ENCODE measurements around the gene SFXN5.
A peak's percentile ranks its signal among the peaks of the same experiment; 100 is the strongest.

The SFXN5 gene

GRCh38 chr2:72989770-72990556 is 81.5 kb downstream of the SFXN5 start:
- H3K27ac ChIP-seq: no peak overlapping the region
- TF ChIP-seq Cebpa-rat (IDR thresholded peaks at IDR 0.05): no peak
- peaks cover 0 to 63% (median 36%) of the 10 kb centered on the region in 10 experiments; a peak in 17 of 20 replicates for H3K4me1 ChIP-seq
- H3K4me3 ChIP-seq: no peak overlapping the region
- H3K36me3 ChIP-seq: no peaks in the 10 kb centered on the region; a peak in 1 of 22 replicates
- H3K9ac ChIP-seq: peak overlapping the region in 1 of 11 experiments; percentile 19; a peak in 1 of 22 replicates
- peaks cover 0 to 33% (median 0%) of the 10 kb centered on the region in 11 experiments; a peak in 5 of 22 replicates for H4K20me1 ChIP-seq
- H3K27me3 ChIP-seq: no peaks in the 10 kb centered on the region
- peak overlapping the region in 7 of 11 experiments; percentile 5 to 47 (median 26); a peak in 6 of 22 replicates for H3K4me2 ChIP-seq
- no peaks in the 10 kb centered on the region for H3K9me3 ChIP-seq (replicated peaks in 1 of 11)

GRCh38 chr2:72988726-72989273 is 82.7 kb downstream of the SFXN5 start:
- H3K9ac ChIP-seq: no peak overlapping the region
- no peak overlapping the region for H3K4me3 ChIP-seq
- H3K9me3 ChIP-seq (replicated peaks in 1 of 11): no peaks in the 10 kb centered on the region
- H3K4me1 ChIP-seq: peaks cover 0 to 57% (median 36%) of the 10 kb centered on the region in 10 experiments; a peak in 17 of 20 replicates
- H4K20me1 ChIP-seq: peaks cover 0 to 30% (median 0%) of the 10 kb centered on the region in 11 experiments; a peak in 5 of 22 replicates
- no peak overlapping the region for H3K27ac ChIP-seq
- H3K4me2 ChIP-seq: peak overlapping the region in 5 of 11 experiments; percentile 37 to 76 (median 65); a peak in 8 of 22 replicates
- TF ChIP-seq Cebpa-rat (IDR thresholded peaks at IDR 0.05): no peak
- no peaks in the 10 kb centered on the region for H3K27me3 ChIP-seq
- H3K36me3 ChIP-seq: no peaks in the 10 kb centered on the region; a peak in 1 of 22 replicates

GRCh38 chr2:72988041-72988440 is 83.5 kb downstream of the SFXN5 start:
- no peak for TF ChIP-seq Cebpa-rat (IDR thresholded peaks at IDR 0.05)
- peak overlapping the region in 1 of 11 experiments; percentile 37; a peak in 1 of 22 replicates for H3K27ac ChIP-seq
- H3K4me2 ChIP-seq: peak overlapping the region in 9 of 11 experiments; percentile 23 to 76 (median 59); a peak in 17 of 22 replicates

GRCh38 chr2:72985891-72986683 is 85.4 kb downstream of the SFXN5 start:
- Histone ChIP-seq H3K36me3 (no peaks in the 10 kb centered on the region; a peak in 2 of 22 replicates), H3K27ac (no peak overlapping the region), H3K4me1 (peaks cover 0 to 47% (median 32%) of the 10 kb centered on the region in 10 experiments; a peak in 17 of 20 replicates), H3K4me2 (peak overlapping the region in 4 of 11 experiments; percentile 34 to 76 (median 66); a peak in 4 of 22 replicates), H3K9ac (no peak overlapping the region), H3K9me3 (replicated peaks in 1 of 11) (no peaks in the 10 kb centered on the region), H3K4me3 (no peak overlapping the region), H4K20me1 (0 out of 22 replicates have a peak, but pooled peaks cover 0 to 17% (median 0%) of the 10 kb centered on the region in 11 experiments), H3K27me3 (no peaks in the 10 kb centered on the region)
- TF ChIP-seq Cebpa-rat (IDR thresholded peaks at IDR 0.05): no peak

More at GRCh38 chr2:72988041-72988440, 83.5 kb downstream of the SFXN5 start:
- Histone ChIP-seq H3K4me3 (no peak overlapping the region), H3K27me3 (no peaks in the 10 kb centered on the region), H3K9me3 (replicated peaks in 1 of 11) (no peaks in the 10 kb centered on the region), H3K9ac (peak overlapping the region in 3 of 11 experiments; percentile 28 to 55 (median 53); a peak in 5 of 22 replicates), H3K4me1 (peaks cover 0 to 54% (median 36%) of the 10 kb centered on the region in 10 experiments; a peak in 17 of 20 replicates), H4K20me1 (peaks cover 0 to 23% (median 0%) of the 10 kb centered on the region in 11 experiments; a peak in 4 of 22 replicates), H3K36me3 (no peaks in the 10 kb centered on the region; a peak in 1 of 22 replicates)

- Histone ChIP-seq H4K20me1 (0 out of 22 replicates have a peak, but pooled peaks cover 0 to 23% (median 0%) of the 10 kb centered on the region in 11 experiments), H3K36me3 (no peaks in the 10 kb centered on the region; a peak in 2 of 22 replicates), H3K9me3 (replicated peaks in 1 of 11) (no peaks in the 10 kb centered on the region), H3K27me3 (no peaks in the 10 kb centered on the region), H3K27ac (no peak overlapping the region), H3K4me1 (peaks cover 8 to 54% (median 38%) of the 10 kb centered on the region in 10 experiments), H3K9ac (no peak overlapping the region), H3K4me3 (no peak overlapping the region), H3K4me2 (no peak overlapping the region)
- no peak for TF ChIP-seq Cebpa-rat (IDR thresholded peaks at IDR 0.05)
Measured at GRCh38 chr2:72985136-72985535, 86.4 kb downstream of the SFXN5 start.

GRCh38 chr2:72984172-72984671 is 87.3 kb downstream of the SFXN5 start:
- Histone ChIP-seq H3K4me1 (peaks cover 17 to 55% (median 41%) of the 10 kb centered on the region in 10 experiments), H3K36me3 (no peaks in the 10 kb centered on the region; a peak in 2 of 22 replicates), H3K4me2 (no peak overlapping the region), H3K27ac (no peak overlapping the region), H3K27me3 (no peaks in the 10 kb centered on the region), H4K20me1 (0 out of 22 replicates have a peak, but pooled peaks cover 0 to 24% (median 0%) of the 10 kb centered on the region in 11 experiments), H3K9ac (no peak overlapping the region), H3K4me3 (no peak overlapping the region), H3K9me3 (replicated peaks in 1 of 11) (no peaks in the 10 kb centered on the region)
- no peak for TF ChIP-seq Cebpa-rat (IDR thresholded peaks at IDR 0.05)

GRCh38 chr2:72983500-72984161 is 87.9 kb downstream of the SFXN5 start:
- no peak overlapping the region for H3K4me2 ChIP-seq
- no peak overlapping the region for H3K9ac ChIP-seq
- peaks cover 23 to 51% (median 41%) of the 10 kb centered on the region in 10 experiments for H3K4me1 ChIP-seq
- no peak overlapping the region for H3K4me3 ChIP-seq
- H3K27me3 ChIP-seq: no peaks in the 10 kb centered on the region
- no peaks in the 10 kb centered on the region for H3K9me3 ChIP-seq (replicated peaks in 1 of 11)
- H4K20me1 ChIP-seq: 0 out of 22 replicates have a peak, but pooled peaks cover 0 to 18% (median 0%) of the 10 kb centered on the region in 11 experiments
- TF ChIP-seq Cebpa-rat (IDR thresholded peaks at IDR 0.05): no peak
- no peaks in the 10 kb centered on the region; a peak in 2 of 22 replicates for H3K36me3 ChIP-seq
- H3K27ac ChIP-seq: no peak overlapping the region
